Esophagus (tissue), 2 donors: ENCODE data around the gene DDX25. TPM values are rescaled to one million over a fixed set of nuclear protein-coding genes. Genes with fewer than 3 reads are reported as not detected.

Experiments used
- H3K27ac ChIP-seq, 2 donors: one replicate each; pipeline ENCODE4 v1.5.1; 2013; ENCODE audit warnings: low read depth in 2 of 2, mild to moderate bottlenecking in 2 of 2, inconsistent platforms in 1 of 2, low read length in 1 of 2, moderate library complexity in 1 of 2
- H3K27me3 ChIP-seq, 2 donors: one replicate each; pipeline ENCODE4 v1.6.1; 2013; ENCODE audit warnings: low read length in 2 of 2, control low read depth in 1 of 2, mild to moderate bottlenecking in 1 of 2; ENCODE audit not compliant: insufficient read depth in 2 of 2, control insufficient read depth in 1 of 2
- H3K36me3 ChIP-seq, 2 donors: one replicate each; pipeline ENCODE4 v1.6.1; 2013; ENCODE audit warnings: low read length in 1 of 2; ENCODE audit not compliant: control insufficient read depth in 2 of 2, insufficient read depth in 2 of 2
- H3K4me1 ChIP-seq, 2 donors: one replicate each; pipeline ENCODE4 v1.6.1; 2013; ENCODE audit warnings: low read length in 1 of 2; ENCODE audit not compliant: control insufficient read depth in 2 of 2, insufficient read depth in 2 of 2
- H3K4me3 ChIP-seq, 2 donors: one replicate each; pipeline ENCODE4 v1.5.1; 2013; ENCODE audit warnings: low read length in 2 of 2, mild to moderate bottlenecking in 2 of 2, low read depth in 1 of 2, moderate library complexity in 1 of 2
- H3K9me3 ChIP-seq, 2 donors: one replicate each; pipeline ENCODE4 v1.6.1; 2013; ENCODE audit warnings: mild to moderate bottlenecking in 2 of 2, low read depth in 1 of 2, low read length in 1 of 2, moderate library complexity in 1 of 2; ENCODE audit not compliant: control insufficient read depth in 2 of 2, insufficient read depth in 1 of 2
- WGBS, 2 donors: extraction: QIAGEN DNeasy Blood & Tissue Kit; methylation state at CpG; one replicate each; pipeline ENCODE4 v1.1.7; 2013; 5-methylcytosine and 5-hydroxymethylcytosine counted together
- polyA plus RNA-seq, 2 donors: library from polyadenylated mRNA; stranded (reverse); fragments of 200-250 nt; gene quantifications; one replicate each; pipeline ENCODE4 v1.2.3, GENCODE V29; 2013
- donor health status: healthy with polysubstance abuse.
- donor health status: Bipolar disorder and iron deficiency.

The DDX25 gene
- polyA plus RNA-seq, 2 donors: 0.14 to 0.27 TPM

GRCh38 chr11:125942771-125943428, 38.6 kb downstream of the DDX25 start:
- Histone ChIP-seq H3K4me3 (no peak overlapping the region), H3K9me3 (no peaks in the 10 kb centered on the region), H3K27ac (no peak overlapping the region), H3K4me1 (peaks cover 0 to 7% of the 10 kb centered on the region in 2 donors), H3K27me3 (no peaks in the 10 kb centered on the region), H3K36me3 (no peaks in the 10 kb centered on the region)
- 89 to 93% methylated on average over 12 of the region's 12 CpGs for WGBS, 2 donors

DNA sequence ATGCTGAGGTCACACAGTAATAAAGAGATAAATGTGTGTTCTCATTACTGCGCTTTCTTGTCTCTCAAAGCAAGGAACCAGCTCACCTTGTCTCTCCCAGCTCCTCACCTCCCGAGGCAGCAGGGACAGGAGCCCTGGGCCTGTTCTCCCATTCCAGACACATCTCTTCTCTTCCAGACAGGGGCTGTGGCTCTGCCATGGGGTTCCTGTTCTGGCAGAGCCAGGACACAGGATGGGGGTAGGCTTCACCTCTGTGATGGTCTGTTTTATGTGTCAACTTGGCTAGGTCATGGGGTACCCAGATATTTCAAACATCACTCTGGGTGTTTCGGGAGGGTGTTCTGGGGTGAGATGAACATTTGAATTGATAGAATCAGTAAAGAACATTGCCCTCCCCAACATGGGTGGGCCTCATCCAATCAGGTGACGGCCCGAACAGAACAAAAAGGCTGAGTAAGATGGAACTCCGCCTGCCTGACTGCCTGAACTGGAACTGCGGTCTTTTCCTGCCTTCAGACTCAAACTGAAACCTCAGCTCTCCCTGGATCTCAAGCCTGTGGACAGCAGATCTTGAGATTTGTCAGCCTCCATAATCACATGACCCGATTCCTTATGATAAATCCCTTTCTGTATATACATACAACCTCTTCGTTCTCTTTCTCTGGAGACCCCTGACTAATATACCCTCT, 39.5 kb downstream of the DDX25 start:
- Histone ChIP-seq H3K27ac (no peak overlapping the region), H3K27me3 (no peaks in the 10 kb centered on the region), H3K36me3 (no peaks in the 10 kb centered on the region), H3K4me3 (no peak overlapping the region), H3K4me1 (peaks cover 2 to 7% of the 10 kb centered on the region in 2 donors), H3K9me3 (no peaks in the 10 kb centered on the region)
- WGBS, 2 donors: 84 to 94% methylated on average over 9 of the region's 9 CpGs

DNA sequence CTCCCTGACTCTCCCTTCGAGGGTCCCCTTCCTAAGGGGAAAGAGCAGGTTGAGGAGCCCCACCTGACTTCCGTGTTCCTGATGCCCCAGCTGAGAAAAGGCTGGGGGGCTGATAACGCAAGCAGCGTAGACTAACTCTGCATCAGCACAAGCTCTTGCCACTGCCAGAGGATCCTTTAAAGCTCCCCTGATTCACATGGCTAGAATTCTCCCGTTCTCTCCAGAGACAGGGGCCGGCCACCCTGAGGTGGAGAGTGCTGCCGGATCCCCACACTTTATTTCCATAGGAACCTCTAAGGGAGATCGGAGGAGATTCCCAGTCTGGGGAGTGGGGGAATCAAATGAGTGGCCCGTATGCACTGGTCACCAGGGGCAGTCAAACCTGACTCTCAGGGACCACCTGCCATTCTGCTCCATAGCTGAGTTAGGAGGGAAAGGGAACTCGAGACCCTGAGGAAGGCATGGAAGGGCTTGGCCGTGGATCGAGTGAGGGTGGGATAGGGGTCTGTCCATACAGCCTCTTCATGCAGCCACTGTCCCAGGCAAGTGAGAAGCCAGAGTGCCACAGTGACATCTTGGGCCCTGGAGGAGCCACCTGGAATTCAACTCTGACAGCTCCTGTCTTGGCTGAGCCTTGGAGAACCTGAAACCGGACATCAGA, 40.2 kb downstream of the DDX25 start:
- Histone ChIP-seq H3K36me3 (no peaks in the 10 kb centered on the region), H3K27ac (no peak overlapping the region), H3K27me3 (no peaks in the 10 kb centered on the region), H3K9me3 (no peaks in the 10 kb centered on the region), H3K4me3 (no peak overlapping the region), H3K4me1 (peaks cover 2 to 4% of the 10 kb centered on the region in 2 donors)
- 84 to 85% methylated on average over 13 of the region's 13 CpGs for whole genome bisulfite sequencing, 2 donors

- Histone ChIP-seq H3K9me3 (no peaks in the 10 kb centered on the region), H3K27ac (no peak overlapping the region), H3K4me3 (no peak overlapping the region), H3K27me3 (no peaks in the 10 kb centered on the region), H3K4me1 (peaks cover 2 to 4% of the 10 kb centered on the region in 2 donors), H3K36me3 (no peaks in the 10 kb centered on the region)
- 73 to 79% methylated on average over 15 of the region's 15 CpGs for WGBS, 2 donors
Observed at GRCh38 chr11:125945011-125945796, 40.9 kb downstream of the DDX25 start.

DNA sequence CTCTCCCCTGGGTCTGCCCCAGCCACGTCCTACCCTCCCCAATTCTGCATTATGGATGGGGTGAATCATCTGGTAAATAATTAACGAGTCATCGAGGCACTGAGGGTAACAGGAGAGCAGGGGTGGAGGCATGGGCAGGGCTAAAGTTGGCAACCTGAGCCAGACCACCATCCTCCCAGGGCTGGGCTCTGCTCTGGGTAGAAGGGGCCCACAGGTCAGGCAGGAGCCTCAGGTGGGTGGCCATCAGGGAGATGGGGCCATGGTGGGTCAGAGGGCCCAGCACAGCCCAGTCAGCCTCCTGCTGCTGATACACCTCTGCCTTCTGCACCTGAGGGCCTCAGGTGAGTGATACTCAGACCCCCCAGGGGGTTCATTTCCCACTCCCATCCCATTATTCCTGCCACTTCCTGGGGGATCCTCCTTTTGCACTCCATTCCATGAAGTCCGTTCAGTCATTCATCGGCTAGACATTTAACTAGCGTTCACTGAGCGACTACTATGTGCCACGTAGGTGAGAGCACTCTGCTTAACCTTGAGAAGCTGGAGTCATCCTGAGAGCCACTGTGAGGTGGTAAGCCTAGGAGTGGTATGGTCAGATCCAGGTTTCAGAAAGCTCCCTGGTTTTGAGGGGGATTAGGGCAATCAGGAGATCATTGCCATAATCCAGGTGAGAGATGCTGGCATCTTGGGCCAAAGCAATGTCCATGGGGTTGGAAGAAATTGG, 41.7 kb downstream of the DDX25 start, which contains the start of gene VSIG10L2:
Gene VSIG10L2, plus strand, starts transcription at position 248 of the 724 bp plus-strand sequence. Its CDS starts 12 bp downstream, at position 260.
- WGBS, 2 donors: 76 to 80% methylated on average over 8 of the region's 8 CpGs
- H3K27ac ChIP-seq: no peak within 1 kb of the TSS
- no peaks in the 10 kb centered on the region for H3K27me3 ChIP-seq
- no peak within 1 kb of the TSS for H3K4me3 ChIP-seq
- H3K36me3 ChIP-seq: no peaks in the 10 kb centered on the region
- H3K9me3 ChIP-seq: no peaks in the 10 kb centered on the region
- peaks cover 6 to 8% of the 10 kb centered on the region in 2 donors for H3K4me1 ChIP-seq

- H3K4me1 ChIP-seq: peaks cover 8 to 13% of the 10 kb centered on the region in 2 donors
- no peaks in the 10 kb centered on the region for H3K27me3 ChIP-seq
- no peak overlapping the region for H3K27ac ChIP-seq
- no peaks in the 10 kb centered on the region for H3K36me3 ChIP-seq
- H3K4me3 ChIP-seq: no peak overlapping the region
- 88 to 94% methylated on average over 14 of the region's 14 CpGs for WGBS, 2 donors
- H3K9me3 ChIP-seq: no peaks in the 10 kb centered on the region
Observed at GRCh38 chr11:125946712-125947418, 42.6 kb downstream of the DDX25 start.

DNA sequence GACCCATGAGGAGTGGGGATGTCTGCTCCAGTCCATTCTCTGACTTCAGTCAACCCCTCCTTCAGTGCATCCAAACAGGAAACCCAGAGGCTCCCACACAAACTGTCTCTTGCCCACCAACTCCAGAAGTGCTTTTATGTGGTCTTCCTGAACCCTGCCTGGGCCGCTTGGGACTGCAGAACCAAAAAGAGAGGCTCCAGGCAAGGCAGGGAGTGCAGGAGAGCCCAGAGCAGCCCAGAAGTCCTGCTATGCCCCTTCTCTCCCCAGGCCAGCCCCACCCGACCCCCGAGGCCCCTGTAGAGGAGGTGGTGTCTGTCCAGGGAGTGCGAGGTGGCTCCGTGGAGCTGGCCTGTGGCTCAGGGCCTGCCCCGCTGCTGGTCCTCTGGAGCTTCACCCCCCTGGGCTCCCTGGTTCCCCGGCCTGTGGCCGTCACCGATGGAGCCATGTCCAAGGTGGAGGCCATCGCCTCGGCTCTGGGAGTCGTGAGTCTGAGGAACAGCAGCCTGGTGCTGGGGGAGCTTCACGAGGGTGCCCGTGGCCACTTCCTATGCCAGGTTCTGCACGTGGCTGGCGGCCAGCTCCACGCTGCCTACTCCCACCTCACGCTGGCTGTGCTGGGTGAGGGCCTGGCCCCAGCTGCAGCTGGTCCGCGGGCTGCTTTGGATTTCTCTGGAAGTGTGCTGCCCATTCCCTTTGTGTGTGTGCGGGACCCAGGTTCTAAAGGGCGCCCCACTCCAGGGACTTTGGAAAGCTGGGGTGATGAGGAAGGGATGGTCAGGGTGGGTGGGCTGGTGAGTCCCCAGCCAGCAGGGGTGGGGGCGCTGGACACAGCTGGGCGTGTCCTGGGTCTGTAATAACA, 43.3 kb downstream of the DDX25 start:
- H3K27me3 ChIP-seq: no peaks in the 10 kb centered on the region
- 83 to 89% methylated on average over 23 to 24 of the region's 24 CpGs for WGBS, 2 donors
- H3K4me1 ChIP-seq: peaks cover 7 to 15% of the 10 kb centered on the region in 2 donors
- no peak overlapping the region for H3K4me3 ChIP-seq
- no peak overlapping the region for H3K27ac ChIP-seq
- no peaks in the 10 kb centered on the region for H3K36me3 ChIP-seq
- H3K9me3 ChIP-seq: no peaks in the 10 kb centered on the region
